Fibroblast of mammary gland (primary cell): ENCODE measurements around the gene SH3PXD2B.
A peak's percentile ranks its signal among the peaks of the same experiment; 100 is the strongest.
"Not testable (repeated sequence)": the region's sequence is repeated elsewhere in the genome, so short reads cannot be mapped to it uniquely, and the experiment has no call there.

Experiments used
- DNase-seq: peaks from one replicate; pipeline ENCODE4 v3.0.0-alpha.2; 2010; ENCODE audit warnings: low read depth
- H3K4me3 ChIP-seq: 2 replicates; pipeline ENCODE4 v1.5.1; 2011; ENCODE audit warnings: low read depth, mild to moderate bottlenecking, low read length, moderate library complexity; ENCODE audit not compliant: control insufficient read depth
- CTCF ChIP-seq: conservative IDR thresholded peaks from 2 replicates; pipeline ENCODE4 v1.5.1; 2011; ENCODE audit warnings: low read depth, low read length, inconsistent platforms; ENCODE audit not compliant: control insufficient read depth, insufficient read depth

SH3PXD2B gene

DNA sequence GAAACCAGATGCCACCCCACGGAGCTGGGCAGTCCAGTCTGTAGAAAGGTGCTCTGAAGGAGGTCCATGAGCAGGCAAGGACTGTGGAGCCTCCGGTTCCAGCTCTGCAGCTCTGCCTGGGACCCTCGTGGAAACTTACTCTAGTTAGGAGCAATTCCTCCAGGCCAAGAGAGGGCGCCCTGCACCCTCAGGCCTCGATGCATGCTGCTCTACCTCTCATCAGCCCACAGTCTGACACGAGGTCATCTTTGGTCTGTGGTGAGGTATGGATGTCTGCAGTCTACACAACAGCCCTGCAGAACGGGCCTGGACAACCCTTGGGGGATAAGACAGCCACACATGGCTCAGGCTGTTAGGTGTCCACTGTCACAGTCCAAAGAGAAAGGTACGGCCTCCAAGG lies 120.1 kb downstream of the SH3PXD2B start:
- no peak overlapping the region for H3K4me3 ChIP-seq
- peak; percentile 20 for TF ChIP-seq CTCF
- DNase-seq, result peak; percentile 30

DNA sequence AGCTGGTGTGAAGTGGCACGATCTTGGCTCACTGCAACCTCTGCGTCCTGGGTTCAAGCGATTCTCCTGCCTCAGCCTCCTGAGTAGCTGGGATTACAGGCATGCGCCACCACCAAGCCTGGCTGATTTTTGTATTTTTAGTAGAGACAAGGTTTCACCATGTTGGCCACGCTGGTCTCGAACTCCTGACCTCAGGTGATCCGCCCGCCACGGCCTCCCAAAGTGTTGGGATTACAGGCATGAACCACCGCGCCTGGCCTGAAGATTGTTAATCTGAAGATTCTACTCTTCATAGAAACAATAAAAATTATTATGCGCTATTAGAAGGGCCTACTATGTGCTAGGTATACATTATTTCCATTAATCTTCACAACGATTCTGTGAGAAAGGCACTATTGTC lies 127.4 kb downstream of the SH3PXD2B start:
- DNase-seq, H3K4me3 ChIP-seq: not testable (repeated sequence)

GRCh38 chr5:172325452-172325851 lies 128.9 kb downstream of the SH3PXD2B start:
- no peak for DNase-seq
- no peak overlapping the region for H3K4me3 ChIP-seq
- TF ChIP-seq CTCF, result no peak

DNA sequence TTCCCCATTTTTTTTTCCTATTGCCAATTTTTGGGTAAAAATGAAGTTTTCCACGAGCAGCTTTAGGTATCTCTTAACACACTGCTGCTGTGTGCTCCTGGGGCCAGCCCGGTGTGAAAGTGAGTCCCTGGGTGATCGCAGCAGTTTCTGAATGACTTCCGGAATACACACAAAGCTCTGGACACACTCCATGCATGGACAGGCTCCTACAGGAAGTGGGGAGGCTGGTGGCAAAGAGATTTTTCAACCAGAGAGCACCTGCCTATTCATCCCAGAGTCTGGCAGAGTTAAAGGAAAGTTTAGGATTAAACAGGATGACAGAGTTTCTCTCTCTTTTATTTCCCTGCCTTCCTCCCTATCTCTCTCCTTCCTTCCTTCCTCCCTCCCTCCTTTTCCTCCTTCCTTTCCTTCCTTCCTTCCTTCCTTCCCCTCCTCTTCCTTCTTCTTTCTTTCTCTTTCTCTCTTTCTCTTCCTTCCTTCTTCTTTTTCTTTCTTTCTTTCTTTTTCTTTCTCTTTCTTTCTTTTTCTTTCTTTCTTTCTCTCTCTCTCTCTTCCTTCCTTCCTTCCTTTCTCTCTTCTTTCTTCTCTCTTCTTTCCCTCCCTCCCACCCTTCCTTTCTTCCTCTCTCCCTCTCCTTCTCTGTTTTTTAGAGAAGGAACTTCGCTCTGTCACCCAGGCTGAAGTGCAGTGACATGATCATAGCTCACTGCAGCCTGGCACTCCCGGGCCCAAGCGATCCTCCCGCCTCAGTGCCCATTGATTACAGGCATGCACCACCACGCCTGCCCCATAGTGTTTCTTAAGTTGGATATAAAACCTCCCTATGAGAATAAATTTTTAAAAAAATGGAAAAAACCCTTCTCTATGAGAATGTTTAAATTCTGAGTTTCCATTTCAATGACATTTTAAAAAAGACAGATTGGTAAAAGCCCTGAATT lies 132.0 kb downstream of the SH3PXD2B start:
- no peak for DNase-seq
- no peak for TF ChIP-seq CTCF

DNA sequence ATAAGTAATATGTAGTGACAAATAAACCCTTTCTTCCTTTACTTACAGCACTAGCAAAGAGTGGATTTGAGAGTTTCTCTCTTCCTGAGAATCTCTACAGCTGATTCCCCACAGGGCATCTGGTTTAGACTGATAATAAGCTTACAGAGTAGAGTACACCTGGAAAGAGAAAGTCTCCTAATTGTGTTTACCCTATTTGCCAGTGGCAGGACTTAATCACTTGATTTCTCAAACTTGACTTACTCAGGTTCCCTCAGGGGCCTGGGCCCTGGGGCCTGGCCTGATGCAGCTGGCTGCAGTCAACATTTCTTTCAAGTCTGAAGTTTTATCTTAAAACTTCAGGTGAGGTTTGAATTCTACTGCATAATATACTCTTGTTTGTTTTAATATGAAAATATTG lies 132.7 kb downstream of the SH3PXD2B start:
- no peak overlapping the region for H3K4me3 ChIP-seq
- DNase-seq, result no peak
- TF ChIP-seq CTCF, result no peak

More for the DNA sequence above, 132.0 kb downstream of the SH3PXD2B start:
- H3K4me3 ChIP-seq, result no peak overlapping the region

DNA sequence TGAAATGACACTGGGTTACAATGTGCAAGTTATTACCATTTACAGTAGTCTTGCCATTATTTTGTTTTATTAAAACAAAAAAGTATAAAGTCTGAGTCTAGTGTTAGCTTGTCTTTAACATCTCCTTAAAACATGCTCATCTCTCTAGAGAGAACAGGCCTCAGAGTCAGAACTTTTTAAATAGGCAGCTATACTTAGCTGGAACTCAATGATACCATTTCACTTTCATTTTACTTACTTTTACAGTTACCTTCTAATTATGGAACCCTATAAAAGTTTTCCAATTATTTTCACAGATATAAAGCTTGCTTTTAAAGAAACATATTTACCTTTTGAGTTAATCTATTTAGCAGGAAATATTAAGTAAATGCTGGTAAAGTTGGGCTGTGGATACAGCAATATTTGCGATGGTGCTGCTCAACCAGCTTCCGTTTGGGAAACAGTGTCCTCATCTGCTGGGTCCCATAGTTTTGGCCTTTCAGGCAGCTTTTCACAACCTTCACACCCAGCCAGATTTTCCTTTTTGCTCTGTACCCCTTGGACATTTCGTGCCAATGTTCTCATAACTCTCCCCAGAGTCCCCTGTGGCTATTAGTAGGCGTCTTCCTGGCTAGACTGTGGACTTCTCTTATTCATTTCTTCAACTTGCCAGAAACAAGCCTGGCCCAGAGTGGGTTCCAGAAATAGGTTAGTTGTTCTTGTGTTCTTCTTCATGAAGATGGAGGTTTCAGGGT lies 134.4 kb downstream of the SH3PXD2B start:
- H3K4me3 ChIP-seq, result no peak overlapping the region
- no peak for TF ChIP-seq CTCF
- peak; percentile 53 for DNase-seq
